Activated gamma-delta T cell (primary cell): Measurements from ENCODE around the gene UBFD1.
"Not testable (repeated sequence)": the region's sequence is repeated elsewhere in the genome, so short reads cannot be mapped to it uniquely, and the experiment has no call there.

Experiments
- DNase-seq: peaks from one replicate; lab custom pipeline; 2025; lab: John Stamatoyannopoulos, UW

Gene UBFD1

GRCh38 chr16:23527961-23528643 is 29.4 kb upstream of the UBFD1 start:
- DNase-seq: no peak

GRCh38 chr16:23528644-23529310 is 28.8 kb upstream of the UBFD1 start:
- DNase-seq: no peak

- no peak for DNase-seq
Measured at GRCh38 chr16:23530062-23530461, 27.5 kb upstream of the UBFD1 start.

- no peak for DNase-seq
Measured at GRCh38 chr16:23532448-23532847, 25.1 kb upstream of the UBFD1 start.

- no peak for DNase-seq
Measured at GRCh38 chr16:23534868-23535860, 22.4 kb upstream of the UBFD1 start.

GRCh38 chr16:23535901-23536300 is 21.6 kb upstream of the UBFD1 start:
- no peak for DNase-seq

- DNase-seq: no peak
Measured at GRCh38 chr16:23537390-23537789, 20.1 kb upstream of the UBFD1 start.

GRCh38 chr16:23538919-23539278 is 18.6 kb upstream of the UBFD1 start:
- no peak for DNase-seq

GRCh38 chr16:23539984-23540816 is 17.3 kb upstream of the UBFD1 start:
- no peak for DNase-seq

- DNase-seq: not testable (repeated sequence)
Measured at GRCh38 chr16:23540817-23541178, 16.7 kb upstream of the UBFD1 start.

- DNase-seq: no peak
Measured at GRCh38 chr16:23544436-23544835, 13.1 kb upstream of the UBFD1 start.

- no peak for DNase-seq
Measured at GRCh38 chr16:23549938-23550337, 7.6 kb upstream of the UBFD1 start.

- DNase-seq: no peak
Measured at GRCh38 chr16:23552161-23552560, 5.4 kb upstream of the UBFD1 start.

- no peak for DNase-seq
Measured at GRCh38 chr16:23554536-23554935, 3.0 kb upstream of the UBFD1 start.

- DNase-seq: no peak
Measured at GRCh38 chr16:23557779-23558702, 514 bp downstream of the UBFD1 start.

- no peak for DNase-seq
Measured at GRCh38 chr16:23561586-23561985, 4.1 kb downstream of the UBFD1 start.

- DNase-seq: no peak
Measured at GRCh38 chr16:23562505-23562904, 5.0 kb downstream of the UBFD1 start.

GRCh38 chr16:23563186-23563585 is 5.7 kb downstream of the UBFD1 start:
- DNase-seq: no peak

- DNase-seq: no peak
Measured at GRCh38 chr16:23564575-23565363, 7.2 kb downstream of the UBFD1 start.

- DNase-seq: no peak
Measured at GRCh38 chr16:23566724-23567123, 9.2 kb downstream of the UBFD1 start.
